ENCODE data around the gene PDE6A.
"Not testable (repeated sequence)": the region's sequence is repeated elsewhere in the genome, so short reads cannot be mapped to it uniquely, and the experiment has no call there.

The PDE6A gene

DNA sequence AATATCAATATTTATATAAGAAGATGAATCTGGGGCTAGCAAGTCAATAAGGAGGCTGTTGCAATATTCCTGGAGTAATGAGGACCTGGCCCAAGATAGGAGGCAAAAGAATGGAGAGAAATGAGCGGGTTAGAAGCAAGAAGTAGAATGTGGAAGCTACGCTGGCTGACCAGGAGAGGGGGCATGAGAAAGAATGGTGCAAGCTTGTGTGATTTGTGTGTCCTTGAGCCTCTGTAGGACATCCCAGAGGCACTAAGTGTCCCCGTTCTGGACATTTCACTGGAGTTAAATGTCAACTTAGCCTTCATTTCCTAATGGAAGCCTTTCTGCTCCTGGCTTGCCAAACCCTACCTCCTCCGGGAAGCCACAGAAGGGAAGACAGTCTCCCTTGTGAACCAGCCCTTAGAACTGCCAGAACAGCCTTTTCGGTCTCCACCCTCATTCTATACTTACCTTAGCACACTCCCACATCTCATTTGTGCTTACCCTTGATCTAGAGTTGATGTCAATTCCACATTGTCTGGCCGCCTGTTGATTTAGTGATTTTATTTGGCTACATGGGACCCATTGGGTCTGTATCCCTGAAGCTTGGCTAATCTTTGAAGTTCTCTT, 6.7 kb upstream of the PDE6A start:
- no peak for DNase-seq

DNA sequence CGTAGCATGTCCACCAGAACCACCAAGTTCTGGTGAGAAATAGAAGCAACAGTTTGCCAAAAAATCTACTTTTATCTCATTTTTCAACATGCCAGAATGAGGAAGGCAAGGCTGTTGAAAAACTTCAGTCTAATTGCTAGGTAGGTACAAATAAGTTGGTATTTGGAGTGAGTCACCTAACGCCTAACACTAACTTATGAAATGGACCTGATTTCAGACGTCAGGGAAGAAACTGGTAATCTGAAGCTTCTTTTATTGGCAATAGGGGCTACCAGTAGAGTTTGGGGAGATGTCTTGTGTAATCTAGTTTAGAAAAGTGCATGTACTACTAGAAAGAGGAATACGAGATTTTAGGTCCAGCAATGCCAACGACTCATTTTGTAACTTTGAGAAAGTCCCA, 4.4 kb upstream of the PDE6A start:
- no peak for DNase-seq

DNA sequence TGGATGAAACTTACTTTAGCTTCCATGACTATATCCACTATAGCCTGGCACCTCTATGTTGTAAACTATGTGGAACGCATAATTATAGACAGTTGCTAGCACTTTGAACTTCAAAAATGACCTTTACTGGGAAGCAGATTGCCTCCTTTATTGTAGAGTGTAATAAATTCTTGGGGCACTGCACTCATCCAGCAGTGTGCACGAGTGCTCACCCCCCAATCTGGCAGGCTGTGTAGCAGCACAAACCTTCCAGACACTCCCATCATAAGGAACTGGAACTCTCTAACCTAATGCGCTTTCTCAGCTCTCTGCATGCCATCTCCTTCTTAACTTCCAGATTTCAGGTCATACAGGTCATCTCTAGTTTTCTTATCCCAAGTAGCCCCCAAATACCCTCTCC, 1.5 kb upstream of the PDE6A start:
- no peak for DNase-seq

DNA sequence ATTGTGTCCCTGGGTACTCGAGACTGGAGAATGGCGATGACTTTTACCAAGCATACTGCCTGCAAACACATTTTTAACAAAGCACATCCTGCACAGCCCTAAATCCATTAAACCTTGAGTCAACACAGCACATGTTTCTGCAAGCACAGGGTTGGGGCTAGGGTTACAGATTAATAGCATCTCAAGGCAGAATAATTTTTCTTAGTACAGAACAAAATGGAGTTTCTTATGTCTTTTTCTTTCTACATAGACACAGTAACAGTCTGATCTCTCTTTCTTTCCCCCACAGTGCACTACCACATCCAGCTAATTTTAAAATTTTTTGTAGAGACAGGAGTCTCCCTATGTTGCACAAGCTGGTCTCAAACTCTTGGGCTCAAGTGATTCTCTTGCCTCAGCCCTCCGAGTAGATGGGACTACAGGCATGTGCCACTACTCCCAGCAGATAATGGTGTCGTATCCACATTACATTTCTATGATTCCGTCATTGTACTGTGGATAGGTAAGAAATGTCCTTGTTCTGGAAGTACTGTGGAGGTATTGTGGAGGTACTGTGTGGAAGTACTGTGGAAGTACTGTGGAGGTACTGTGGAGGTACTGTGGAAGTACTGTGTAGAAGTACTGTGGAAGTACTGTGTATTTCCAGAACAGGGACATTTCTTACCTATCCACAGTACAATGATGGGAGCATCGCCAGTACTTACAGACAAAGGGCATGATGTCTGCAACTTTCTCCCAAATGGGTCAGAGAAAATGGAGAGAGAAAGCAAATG, 1.2 kb downstream of the PDE6A start:
- not testable (repeated sequence) for DNase-seq

DNA sequence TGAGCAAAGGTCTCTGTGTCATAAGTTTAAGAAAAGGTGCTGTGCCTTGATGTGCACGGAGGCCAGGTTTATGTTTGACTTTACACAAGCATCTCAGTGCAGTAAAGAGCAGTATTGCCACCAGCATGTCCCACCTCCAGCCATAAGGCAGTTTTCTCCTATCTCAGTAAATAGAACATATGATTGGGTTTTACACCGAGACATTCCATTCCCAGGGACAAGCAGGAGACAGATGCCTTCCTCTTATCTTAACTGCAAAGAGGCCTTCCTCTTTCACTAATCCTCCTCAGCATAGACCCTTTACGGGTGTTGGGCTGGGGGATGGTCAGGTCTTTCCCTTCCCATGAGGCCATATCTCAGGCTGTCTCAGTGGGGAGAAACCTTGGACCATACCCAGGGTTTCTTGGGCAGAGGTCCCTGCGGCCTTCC, 1.8 kb downstream of the PDE6A start:
- not testable (repeated sequence) for DNase-seq

DNA sequence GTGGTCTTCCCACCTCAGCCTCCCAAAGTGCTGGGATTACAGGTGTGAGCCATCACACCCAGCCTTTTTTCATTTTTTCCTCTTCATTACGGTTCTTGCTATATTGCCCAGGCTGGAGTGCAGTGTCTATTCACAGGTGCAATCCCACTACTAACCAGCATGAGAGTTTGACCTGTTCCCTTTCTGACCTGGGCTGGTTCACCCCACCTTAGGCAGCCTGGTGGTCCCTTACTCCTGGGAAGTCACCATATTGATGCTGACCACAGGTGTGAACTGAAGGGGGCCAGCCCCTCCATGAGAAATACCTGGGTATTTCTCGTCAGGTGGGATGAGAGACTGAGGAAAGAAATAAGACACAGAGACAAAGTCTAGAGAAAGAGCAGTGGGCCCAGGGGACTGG, 2.4 kb downstream of the PDE6A start:
- no peak for DNase-seq

DNA sequence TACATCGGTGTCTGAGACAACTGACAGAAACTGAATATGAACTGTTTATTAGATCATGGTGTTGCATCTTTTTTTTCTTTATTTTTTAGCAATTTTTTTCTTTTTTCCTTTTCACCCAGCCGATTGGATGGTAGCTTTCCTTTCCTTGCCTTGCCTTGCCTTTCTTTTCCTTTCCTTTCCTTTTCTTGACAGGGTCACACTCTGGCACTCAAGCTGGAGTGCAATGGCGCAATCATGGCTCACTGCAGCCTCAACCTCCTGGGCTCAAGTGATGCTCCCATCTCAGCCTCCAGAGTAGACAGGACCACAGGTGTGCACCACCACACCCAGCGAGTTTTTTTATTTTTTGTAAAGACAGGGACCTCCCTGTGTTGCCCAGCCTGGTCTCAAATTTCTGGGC, 2.8 kb downstream of the PDE6A start:
- no peak for DNase-seq

DNA sequence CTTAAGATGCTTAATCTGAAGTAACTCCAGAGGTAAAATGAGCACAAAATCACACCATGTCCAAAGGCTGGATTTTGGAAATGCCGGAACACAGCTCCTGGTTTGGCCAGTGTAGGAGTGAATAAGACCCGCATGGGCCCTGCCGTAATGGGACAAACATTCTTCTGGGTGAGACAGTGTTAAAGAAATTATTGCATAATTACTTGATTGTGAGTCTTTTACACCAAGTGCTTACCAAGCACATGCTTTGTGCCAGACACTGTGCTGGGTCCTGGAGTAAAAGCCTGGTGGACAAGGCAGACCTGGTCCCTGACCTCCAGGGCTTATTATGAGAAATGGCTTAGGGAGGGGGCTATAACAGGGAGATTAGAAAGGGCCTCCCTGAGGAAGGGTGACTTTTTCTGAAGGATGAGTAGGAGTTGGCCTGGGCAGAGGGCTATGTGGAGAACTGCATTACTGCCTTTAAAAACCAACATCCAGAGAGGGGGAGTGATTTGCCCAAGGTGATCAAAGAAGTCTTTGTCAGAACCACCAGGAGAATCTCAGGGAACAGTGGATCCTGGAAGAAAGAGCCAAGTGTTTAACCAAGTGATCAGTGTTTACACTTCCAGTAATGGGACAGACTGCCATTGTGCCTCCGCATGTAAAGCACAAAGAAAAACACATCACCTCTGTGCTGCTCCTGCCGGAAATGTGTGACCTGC, 3.5 kb downstream of the PDE6A start:
- no peak for DNase-seq

DNA sequence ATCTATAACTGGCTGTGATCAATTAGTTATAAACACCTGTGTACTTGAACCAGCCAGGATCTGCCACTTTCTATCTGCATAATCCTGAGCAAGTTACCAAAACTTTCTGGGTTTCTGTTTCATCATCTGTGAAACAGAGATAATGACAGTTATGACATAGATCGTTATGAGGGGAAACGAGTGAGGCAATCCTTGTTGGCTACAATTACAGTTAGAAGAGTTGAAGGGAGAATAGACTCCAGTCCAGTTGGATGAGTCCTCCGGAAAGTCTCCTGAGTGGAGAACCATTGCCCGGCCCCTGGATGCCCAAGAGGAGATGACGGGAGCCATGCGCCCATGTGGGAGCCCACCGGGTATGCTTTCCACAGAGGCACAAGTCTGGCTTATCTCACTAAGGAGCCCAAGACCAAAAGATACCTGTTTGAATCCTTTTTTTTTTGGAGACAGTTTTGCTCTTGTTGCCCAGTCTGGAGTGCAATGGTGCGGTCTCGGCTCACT, 4.5 kb downstream of the PDE6A start:
- DNase-seq = no peak

DNA sequence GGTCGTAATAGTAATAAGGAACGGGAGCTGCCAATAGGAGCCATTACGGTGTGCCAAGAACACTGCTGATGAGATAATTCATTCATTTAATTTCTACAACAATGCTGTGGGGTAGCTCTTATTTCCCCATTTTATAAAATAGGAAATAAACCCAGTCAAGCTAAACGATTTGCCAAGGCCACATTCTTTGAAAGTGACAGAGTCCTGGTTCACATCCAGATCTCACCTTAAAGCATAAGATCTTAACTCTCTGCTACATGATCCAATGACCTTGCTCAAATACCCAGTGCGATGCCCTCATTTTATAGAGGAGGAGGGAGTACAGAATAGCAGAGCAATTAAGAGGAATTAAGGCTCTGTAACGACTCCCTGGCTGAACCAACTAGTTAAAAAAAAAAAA, 5.0 kb downstream of the PDE6A start:
- no peak for DNase-seq

DNA sequence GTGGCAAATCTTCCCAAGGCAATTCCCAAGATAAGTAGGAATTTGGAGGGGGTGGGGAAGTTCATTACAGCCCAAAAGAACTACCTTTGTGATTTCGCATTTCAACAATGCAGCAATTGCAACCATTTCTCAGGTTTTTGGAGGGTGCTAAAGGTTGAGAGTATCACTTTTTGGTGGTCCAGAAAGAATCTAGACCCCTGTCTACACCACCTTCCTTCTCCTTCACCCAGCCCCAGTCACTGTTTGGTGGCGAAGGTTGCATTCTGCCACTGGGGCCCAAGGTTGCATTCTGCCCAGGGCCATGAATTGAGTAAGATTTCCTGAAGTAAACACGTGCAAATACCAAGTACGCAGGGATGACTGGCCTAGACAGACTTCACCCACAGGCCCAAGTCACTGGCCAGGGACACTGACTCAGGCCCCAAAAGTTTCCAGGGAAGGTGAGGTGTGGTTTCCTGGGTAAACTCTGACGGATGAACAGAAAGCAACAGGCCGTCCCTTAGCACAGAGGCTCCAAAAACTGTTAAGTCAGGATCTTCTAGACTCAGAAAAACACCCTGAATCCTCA, 5.7 kb downstream of the PDE6A start:
- DNase-seq = no peak

DNA sequence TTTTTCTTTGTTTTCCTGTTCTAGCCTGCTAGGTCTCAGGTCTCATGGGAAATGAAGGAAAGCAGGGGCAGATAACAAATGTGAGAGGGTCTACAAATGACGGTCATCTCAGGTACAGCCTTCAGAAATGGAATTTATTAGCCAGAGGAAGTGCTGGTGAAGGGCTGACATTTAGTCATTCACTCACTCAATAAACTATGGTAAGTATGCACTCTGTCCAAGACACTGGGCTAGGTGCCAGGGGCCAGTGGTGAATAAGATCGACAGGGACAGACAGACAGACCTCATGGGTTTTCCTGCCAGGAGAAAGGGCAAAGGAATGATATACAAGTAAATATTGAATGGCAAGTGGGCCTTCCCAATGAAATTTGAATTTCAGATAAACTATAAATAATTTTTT, 6.3 kb downstream of the PDE6A start:
- DNase-seq = no peak

DNA sequence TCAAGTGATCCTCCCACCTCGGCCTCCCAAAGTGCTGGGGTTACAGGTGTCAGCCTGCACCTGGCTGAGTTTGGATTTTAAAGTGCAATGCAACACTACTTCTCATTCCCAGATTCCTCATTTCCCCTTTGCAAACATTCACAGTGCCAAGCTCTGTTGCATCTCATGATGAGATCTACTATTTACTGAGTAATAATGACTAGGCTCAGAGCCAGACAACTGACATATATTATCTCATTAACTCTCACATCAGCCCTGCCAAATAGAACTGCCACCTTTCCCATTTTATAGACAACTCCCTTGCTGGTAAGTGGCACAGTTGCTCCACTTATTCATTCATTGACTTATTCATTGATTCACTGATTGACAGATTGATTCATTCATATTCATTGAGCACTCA, 7.0 kb downstream of the PDE6A start:
- no peak for DNase-seq

DNA sequence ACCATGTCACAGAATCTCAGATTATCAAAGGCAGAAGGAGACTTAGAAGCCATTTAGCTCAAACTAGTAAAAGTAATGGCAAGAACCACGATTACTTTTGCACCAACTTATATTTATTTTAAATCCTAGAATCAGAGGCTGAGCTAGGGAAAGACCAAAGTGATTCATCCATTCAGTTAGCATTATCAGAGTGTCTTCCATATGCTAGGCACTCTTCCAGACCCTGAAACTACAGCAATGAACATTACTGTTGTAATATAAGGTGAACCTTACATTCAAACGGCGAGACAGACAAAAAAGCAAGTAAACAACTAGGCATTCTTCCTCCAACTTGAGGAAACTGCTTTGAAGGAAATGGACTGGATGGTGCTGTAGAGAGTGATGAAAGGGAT, 7.9 kb downstream of the PDE6A start:
- no peak for DNase-seq

DNA sequence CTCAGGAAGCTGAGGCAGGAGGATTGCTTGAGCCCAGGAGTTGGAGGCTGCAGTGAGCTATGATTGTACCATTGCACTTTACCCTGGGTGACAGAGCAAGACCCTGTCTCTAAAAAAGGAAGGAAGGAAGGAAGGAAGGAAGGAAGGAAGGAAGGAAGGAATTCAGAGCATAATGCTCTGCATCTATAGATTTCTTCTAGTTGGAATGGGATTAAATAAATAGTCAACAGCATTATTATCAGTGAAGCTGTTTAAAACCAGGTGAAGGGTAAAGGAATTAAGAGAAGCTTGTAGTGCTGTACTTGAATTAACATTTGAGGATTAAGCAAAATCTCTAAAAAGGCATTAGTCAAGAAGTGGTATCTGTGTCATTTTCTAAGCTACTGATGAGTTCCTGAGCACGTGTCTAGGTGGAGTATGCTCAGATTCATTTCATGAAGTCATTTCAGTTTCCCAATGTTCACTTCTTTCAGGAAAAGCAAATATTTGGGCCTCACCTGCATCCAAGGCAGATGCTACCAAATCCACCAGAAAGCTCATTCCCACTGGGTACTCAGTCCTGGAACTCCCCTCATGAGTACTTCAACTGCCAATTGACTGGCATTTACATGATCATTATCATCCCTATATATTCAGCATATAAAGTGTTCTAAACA, 8.4 kb downstream of the PDE6A start:
- no peak for DNase-seq

DNA sequence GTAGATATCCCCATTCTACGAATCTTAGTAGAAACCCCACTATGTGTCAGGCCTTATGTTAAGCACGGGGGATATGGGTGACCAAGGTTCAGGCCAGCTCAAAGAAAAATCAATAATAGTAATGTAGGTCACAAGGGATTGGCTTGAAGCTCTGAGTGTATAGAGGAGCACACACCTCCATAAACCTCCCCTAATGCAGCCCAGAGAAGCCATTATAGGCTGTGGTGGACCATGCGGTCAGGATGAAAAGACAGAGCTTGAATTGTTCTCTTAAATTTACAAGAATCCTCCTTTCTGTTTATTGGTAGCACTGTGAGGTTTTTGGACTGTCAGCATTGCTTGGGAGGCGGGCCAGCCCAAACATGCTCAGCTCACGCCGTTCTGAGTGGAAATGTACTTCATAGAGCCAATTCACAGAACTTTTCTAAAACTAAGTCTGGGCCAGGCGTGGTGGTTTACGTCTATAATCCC, 9.1 kb downstream of the PDE6A start:
- DNase-seq = no peak

DNA sequence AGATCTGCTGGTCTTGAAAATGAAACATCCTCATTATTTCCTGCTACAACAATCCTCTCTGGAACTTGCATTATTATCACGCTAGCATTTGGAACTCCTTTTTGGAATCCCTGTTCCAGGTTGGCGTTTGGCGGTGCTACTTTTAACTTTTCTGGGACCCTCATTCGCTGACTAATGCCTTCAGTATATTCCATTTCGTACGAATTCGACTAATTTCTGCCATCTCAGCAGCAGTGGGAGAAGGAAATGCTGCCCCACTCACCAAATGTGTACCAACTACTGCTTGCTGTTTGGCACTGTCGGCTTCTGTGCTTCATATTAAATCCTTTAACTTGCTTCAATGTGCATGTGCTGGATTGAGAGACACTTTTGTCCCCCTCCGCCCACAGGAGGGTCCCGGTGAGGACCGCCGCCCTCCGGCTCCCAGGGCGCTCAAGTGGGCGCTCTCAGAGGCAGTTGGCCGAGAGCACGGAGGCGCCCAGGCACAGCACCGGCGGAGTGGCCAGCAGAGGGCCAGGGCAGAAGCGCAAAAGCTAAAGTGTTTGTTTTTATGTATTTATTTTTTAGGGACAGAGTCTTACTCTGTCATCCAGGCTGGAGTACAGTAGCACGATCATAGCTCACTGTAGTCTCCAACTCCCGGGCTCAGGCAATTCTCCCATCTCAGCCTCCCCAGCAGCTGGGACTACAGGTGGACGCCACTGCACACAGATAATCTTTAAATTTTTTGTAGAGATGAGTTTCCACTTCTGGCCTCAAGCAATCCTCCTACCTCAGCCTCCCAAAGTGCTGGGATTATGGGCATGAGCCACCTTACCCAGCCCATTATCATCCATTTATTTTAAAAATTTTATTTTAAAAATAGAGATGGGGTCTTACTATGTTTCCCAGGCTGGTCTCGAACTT, 11.9 kb downstream of the PDE6A start:
- no peak for DNase-seq

DNA sequence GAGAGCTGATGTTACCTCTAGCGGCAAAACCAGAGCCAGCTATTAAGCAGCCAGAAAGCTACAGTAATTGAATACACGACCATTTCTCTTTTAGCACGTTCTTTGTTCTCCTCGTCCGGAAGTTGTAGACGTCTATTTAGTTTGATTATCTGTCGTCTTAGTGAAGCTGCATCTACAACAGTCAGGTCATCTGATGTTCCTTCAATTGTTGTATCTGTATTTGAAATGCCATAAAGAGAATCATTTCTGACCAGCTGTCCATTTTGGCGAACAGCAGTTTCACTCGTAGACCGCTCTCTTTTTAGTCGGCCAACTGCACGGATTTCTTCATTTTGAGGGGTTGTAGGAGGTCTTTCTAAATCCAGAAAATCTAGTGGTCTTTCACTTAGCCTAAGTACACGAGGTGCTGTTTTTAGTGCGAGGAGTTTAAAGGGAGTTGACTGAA, 12.6 kb downstream of the PDE6A start:
- DNase-seq = no peak

DNA sequence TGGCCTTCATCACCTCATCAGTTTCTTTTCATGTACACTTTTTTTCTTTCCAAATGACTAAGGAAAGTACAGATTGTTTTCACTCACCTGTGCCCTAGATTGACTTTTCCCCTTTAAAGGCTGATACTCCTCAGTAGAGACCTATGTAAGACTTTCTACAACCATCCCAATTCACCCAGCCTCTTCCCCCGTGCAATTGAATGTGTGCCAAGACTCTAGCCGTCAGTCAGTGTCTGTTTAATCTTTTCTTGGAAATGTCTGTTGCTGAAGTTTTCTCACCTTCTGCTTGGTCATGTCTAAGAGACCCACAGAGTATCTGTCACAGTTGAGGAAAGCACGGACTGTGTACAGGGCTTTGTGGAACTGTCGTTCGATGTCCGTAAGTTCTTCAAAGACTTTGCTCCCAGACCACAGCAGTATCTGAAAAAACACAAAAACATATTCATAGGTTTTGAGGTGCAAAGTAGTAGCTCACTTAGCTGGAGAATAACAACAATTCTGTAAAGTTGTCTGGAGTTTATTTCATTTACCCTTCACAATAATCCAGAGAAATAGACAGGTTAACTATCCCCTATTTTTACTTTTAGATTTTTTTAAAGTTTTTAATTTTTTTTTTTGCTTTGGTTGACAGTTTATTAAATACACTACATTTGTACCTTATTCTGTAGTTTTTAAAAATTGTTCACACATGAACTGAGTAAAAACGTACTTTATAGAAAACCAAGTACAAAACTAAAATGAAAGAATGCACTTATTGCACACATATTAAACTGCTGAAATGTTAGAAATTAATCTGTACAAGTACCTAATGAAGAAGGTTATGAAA, 13.6 kb downstream of the PDE6A start:
- DNase-seq = no peak

DNA sequence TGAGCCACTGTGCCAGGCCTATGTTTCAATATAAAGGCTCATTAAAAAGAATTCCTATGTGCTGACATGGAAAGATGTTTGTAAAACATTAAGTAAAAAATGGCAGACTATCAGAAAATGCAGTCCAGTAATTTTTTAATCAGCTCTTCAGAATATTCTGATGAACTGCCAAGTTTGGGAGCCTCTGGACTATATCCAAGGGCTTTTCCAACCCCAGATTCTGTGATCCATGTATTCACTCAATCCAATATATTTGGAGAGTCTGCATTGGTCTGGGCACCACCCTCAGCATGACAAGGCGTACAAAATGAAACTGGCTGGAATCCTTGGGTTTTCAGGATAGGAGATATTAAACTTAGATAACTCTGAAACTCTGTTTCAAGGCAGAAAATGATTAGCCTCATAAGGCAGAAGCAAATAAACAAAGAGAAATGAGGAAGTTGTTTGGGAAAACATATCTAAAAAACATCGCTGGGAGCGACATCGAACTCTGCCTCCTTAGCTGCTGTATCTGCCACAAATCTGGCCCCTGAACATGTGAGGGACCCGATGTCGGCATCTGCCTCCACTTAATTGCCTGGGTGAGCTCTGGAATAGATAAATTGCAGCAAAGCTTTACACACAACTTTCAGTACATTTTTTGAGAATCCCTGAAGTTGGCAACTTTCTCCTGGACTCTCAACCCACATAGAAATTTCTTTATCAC, 14.4 kb downstream of the PDE6A start:
- DNase-seq = no peak

Measured in activated T-cell treated with anti-CD3 and anti-CD28 coated beads, Interleukin-2, amount 50 U/mL, for 1 hour (primary cell).